Right kidney (tissue), 9 donors: ENCODE results near the gene SPR.

ENCODE experiments used
- DNase-seq: peaks from one replicate; pipeline ENCODE4 v3.0.0-alpha.2; 2016
- long read RNA-seq, 8 donors: transcript quantifications; one replicate each; lab custom pipeline, GENCODE V29; 2026

Gene SPR
- long read RNA-seq, donor 1, transcript SPR-201 (3 exons, 1,480 nt): major isoform, 7 of 7 reads
- long read RNA-seq, donor 1, partial matches to known transcripts: 0 of 7 reads
- long read RNA-seq, donor 1, other reads (novel, unspliced or antisense): 0 of 7 reads
- long read RNA-seq, donor 2, partial matches to known transcripts: 0 of 4 reads
- long read RNA-seq, donor 2, other reads (novel, unspliced or antisense): 0 of 4 reads
- long read RNA-seq, donor 3, transcript SPR-201 (3 exons, 1,480 nt): major isoform, 5 of 10 reads
- long read RNA-seq, donor 3, partial matches to known transcripts: 5 of 10 reads
- long read RNA-seq, donor 3, other reads (novel, unspliced or antisense): 0 of 10 reads
- long read RNA-seq, donor 4, transcript SPR-201 (3 exons, 1,480 nt): major isoform, 5 of 5 reads
- long read RNA-seq, donor 4, partial matches to known transcripts: 0 of 5 reads
- long read RNA-seq, donor 4, other reads (novel, unspliced or antisense): 0 of 5 reads
- long read RNA-seq, donor 5, transcript SPR-201 (3 exons, 1,480 nt): major isoform, 10 of 11 reads
- long read RNA-seq, donor 5, partial matches to known transcripts: 0 of 11 reads
- long read RNA-seq, donor 5, other reads (novel, unspliced or antisense): 0 of 11 reads
- long read RNA-seq, donor 6, transcript SPR-201 (3 exons, 1,480 nt): major isoform, 8 of 15 reads
- long read RNA-seq, donor 6, partial matches to known transcripts: 7 of 15 reads
- long read RNA-seq, donor 6, other reads (novel, unspliced or antisense): 0 of 15 reads
- long read RNA-seq, donor 7, transcript SPR-201 (3 exons, 1,480 nt): major isoform, 5 of 5 reads
- long read RNA-seq, donor 7, partial matches to known transcripts: 0 of 5 reads
- long read RNA-seq, donor 7, other reads (novel, unspliced or antisense): 0 of 5 reads
- long read RNA-seq, donor 8, transcript SPR-201 (3 exons, 1,480 nt): major isoform, 7 of 13 reads
- long read RNA-seq, donor 8, partial matches to known transcripts: 5 of 13 reads
- long read RNA-seq, donor 8, other reads (novel, unspliced or antisense): 0 of 13 reads

DNA sequence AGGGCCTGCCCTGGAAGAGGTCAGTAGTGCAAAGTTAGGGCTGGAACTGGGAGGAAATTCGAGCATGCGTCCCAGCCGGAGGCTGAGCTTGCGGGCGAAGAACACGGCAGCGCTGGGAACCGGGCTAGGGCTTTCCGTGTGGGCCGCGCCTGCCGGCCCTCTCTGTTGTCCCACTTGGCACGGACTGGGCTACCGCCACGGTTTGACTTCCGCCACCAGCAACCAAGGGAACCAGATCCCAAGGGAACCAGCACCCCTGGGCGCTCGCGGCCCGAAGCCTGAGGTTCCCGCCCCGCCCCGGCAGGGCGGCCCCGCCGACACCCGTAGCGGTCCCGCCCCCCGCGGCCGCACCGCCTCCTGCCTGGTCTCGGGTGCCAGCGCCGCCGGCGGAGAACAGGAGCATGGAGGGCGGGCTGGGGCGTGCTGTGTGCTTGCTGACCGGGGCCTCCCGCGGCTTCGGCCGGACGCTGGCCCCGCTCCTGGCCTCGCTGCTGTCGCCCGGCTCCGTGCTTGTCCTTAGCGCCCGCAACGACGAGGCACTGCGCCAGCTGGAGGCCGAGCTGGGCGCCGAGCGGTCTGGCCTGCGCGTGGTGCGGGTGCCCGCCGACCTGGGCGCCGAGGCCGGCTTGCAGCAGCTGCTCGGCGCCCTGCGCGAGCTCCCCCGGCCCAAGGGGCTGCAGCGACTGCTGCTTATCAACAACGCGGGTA, at the start of gene SPR:
Gene SPR (plus strand): TSS at position 377 of the 708 bp plus-strand sequence. CDS start 25 bp downstream, at position 402.
- peak; percentile 85 for DNase-seq

DNA sequence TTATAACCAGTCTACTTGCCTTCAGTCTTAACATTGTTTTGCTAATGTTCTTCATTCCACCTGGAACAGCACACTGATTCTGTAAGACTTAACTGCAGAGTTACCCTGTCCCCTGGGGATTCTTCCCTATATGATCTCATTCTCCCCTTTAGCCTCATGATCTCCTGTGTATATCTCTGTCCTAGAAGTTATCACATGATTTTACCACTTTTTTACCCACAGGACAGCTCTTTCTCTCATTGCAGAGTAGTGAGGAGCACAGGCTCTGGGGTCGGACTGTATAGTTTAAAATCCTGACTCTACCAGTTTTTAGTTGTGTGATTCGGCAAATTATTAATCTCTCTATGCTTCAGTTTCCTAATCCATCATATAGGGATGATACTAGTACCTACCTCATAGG, 47.1 kb upstream of the SPR start:
- no peak for DNase-seq

DNA sequence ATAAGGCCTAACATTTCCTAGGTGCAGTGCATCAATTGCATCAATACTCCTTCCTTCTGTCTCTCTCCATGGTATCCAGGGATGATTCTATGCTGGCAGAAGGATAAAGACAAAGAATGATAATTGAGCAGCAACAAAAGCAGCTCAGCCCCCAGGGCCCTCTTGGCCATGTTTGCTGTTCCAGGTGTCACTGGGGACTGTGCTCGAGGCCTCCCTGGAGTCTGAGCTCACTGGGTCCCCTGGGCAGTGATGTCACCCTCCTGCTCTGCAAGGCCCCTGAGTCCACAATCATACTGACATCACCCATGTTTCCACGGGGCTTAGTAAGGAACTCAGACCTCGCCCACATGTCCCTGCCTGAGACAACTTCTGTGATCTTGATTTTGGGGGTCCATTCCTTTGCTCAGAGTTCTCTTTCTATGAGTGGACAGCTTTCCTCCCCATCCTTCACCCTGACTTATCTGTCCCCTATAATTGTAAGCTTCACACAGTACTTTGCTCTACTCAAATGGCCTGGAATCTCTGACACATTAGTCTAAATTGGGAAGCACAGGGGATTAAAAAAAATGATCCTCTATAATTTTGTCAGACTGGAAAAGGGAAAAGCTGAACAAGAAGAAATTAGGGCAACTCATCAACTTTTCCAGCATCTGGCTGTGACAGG, 45.6 kb upstream of the SPR start:
- DNase-seq: no peak

DNA sequence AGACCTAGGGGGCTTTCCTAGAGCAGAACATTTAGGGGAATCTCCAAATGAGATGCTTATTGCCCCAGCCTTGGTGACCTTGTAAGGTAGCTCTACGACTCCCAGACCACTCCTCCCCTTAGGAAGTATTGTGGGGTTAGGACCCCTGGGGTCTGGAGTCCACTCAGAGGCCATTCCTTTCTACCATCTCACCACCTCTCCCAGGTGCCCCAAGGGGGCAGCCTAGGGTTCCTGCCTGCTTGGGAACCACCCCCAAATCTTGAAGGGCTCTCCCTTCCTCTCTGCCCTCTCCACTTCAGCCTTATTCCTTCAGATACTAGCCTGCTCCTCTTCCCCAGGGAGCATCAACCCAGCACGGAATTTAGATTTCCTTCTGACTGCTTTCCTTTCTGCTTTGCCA, 43.9 kb upstream of the SPR start:
- no peak for DNase-seq

DNA sequence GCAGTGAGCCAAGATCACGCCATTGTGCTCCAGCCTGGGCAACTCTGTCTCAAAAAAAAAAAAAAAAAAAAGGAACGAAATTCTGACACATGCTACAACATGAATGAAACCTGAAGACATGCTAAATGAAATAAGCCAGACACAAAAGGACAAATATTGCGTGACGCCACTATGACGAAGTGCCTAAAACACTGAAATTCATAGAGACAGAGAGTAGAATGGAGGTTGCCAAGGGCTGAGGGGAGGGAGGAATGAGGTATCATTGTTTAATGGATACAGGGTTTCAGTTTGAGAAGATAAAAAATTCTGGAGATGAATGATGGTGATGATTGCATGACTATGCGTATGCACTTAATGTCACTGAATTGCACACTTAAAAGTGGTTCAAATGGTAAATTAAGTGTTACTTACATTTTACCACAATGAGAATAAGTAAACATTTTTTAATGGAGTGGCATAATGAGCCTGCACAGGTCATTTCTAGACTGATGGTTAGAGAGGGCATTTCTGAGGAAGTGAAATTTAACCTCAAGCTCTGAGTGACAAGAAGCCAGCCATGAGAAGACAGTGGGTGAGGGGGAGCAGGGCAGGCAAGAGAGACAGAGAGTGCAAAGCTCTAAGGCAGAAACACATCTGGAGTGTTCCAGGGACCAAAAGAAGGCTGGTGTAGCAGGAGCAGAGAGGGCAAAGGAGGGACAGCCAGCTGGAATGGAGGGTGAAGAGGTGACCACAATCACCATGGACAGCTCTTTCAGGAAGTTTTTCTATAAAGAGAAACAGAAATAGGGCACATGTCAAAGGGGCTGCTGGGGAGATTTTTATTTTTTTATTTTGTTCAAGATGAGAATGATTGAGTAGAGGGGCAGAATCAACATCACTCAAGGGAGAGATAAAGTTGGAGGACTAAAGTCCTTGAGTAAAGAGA, 40.8 kb upstream of the SPR start:
- no peak for DNase-seq

DNA sequence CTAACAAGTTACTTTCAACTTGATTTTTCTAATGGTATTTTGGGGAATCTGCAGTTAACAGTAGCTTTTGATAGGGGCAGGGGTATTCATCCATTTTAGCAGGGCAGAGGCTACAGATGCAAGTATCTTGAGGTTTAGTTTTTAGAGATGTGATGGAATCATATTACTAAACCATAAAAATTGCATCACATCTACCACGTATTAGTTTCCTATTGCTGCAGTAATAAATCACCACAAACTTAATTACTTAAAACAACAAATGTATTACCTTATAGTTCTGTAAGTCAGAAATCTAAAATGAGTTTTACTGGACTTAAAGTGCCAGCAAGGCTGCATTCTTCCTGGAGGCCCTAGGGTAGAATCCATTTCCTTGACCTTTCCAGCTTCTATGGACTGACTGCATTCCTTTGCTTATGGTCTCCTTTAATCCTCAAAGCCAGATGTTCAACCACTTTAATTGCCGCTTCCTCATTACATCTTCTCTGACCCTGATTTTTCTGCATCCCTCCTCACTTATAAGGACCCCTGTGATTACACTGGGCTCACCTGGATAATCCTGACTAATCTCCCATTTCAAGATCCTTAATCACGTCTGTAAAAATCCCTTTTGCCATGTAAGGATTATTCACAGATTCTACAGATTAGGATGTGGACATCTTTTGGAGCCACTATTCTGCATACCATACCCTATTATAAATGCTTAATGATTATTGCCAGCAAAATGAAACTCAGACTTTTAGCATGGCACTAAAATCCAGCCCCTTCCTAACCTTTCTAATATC, 39.5 kb upstream of the SPR start:
- no peak for DNase-seq

DNA sequence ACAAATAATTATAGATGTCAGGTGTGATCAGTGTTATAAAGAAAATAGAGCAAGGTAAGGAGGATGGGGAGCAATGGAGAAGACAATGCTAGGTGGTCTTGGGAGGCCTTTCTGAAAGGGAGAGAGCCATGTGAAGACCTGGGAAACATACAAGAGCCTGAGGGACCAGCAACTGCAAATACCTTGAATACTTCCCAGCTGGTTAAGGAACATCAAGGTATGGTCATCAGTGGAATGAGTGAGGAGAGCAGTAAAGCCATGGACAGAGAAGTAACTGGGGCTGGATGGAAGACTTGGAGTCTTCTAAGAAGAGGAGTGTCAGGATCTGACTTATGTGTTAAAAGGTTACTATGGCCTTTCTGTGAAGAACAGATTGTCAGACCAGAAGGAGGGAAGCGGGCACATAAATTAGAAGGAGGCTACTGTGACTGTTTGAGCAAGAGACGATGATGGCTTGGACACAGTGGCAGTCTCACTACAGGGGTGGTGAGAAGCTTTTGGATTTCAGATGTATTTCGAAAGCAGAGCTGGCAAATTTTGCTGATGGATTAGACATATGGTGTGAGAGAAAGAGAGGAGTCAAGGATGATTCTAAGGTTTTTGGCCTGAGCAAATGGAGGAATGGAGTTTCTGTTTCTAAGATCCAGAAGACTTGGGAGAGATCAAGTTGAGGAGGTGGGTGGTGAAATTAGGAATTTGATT, 38.6 kb upstream of the SPR start:
- no peak for DNase-seq

DNA sequence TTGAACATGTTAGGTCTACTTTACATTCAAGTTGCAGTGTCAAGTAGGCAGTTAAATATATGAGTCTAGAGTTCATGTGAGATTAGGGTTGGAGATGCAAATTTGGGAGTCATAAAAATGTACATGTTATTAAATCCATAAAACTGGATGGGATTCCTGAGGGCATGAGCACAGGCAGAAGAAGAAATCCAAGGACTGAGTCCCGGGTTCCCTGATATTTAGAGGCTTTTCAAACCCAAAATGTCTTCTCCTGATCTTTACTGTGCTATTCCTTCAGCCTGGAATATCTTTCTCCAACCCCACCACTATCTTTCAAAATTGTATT, 38.1 kb upstream of the SPR start:
- DNase-seq: no peak

DNA sequence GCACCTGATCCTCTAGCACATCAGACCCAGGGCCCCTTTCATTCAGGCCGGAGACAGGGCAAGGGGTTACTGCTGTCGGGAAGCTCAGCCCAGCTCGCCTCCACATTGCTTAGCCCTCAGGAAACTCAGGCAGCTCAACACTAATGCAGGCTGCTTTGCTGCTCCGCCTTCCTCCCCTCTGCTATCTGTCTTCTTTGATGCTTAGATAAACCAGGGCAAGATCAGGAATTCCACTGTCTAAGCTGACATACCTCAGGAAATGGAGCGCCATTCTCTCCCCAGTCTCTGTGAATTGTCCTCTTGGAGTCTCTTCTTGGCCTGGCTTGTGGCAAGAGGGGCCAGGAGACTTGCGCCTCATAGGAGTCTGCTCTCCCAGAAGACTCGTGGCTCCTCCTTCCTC, 35.9 kb upstream of the SPR start:
- no peak for DNase-seq

DNA sequence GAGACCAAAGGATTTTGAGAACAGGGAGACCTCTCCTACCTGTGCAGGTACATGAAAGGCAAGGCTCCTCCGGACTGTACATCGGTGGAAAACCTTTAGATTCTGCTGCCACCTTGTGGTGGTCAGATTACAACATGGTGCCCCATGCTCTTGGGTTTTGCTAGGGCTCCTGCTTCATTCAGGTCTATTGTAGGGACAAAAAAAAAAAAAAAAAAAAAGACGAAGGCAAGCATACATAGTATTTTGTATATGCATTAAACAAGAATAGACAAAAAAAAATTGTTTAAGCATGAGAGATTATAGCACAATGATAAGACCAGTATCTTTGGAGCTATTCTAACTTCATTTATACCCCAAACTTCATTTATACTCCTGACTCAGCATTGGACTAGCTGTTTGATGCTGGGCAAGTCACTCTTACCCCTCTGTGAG, 27.4 kb upstream of the SPR start:
- DNase-seq: peak; percentile 20

DNA sequence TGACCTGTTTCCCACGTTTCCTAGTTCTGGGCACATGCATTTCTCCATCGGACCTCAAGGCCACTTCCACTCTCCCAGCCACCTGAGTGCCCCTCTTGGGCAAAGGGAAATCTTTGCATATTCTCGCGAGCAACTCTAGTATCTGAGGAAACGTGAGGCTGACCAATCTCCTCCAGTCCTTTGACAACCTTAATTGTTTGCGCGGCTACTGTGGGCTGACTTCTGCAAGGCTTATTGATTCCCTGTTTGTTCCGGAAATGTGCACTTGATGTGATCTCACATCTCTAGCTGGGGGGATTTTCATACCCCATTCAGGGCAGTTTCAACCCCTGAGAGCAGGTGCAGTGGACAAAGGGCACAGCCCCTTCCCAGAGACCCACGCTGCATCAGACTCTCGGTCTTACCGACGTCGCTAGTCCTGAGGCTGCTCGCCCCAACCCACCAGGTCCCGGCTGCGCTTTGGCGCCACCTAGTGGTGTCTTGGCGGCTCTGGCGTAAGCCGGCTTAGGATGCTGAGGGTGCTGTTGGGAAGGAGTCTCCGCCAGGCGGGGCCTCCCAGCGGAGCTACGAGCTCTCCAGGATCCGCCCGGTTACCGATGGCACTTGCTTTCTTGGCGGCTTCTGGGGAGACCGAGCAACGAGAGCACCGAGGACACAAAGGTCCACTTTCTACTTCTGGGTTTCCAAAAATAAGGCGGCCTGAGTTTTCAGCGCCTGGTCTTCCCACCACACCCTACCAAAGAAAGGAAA, 24.8 kb upstream of the SPR start:
- DNase-seq: peak; percentile 77

DNA sequence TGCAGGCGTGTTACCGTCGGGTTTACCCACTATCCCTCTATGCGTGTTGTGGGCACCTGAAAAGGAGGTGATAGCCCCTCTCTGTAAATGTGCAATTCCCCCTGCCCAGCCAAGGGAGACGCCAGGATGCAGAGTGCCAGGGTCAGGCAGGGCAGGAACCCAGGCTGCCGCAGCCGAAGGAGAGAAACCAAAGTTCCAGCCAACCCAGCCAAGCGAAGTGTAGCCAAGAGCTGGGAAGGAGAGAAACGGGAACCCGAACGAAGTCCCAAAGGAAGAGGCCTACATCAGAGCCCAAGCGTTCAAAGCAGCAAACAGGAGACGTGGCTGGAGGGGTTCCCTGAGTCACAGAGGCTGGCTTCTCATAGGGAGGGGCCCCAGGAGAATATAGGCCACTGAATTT, 24.2 kb upstream of the SPR start:
- DNase-seq: no peak

DNA sequence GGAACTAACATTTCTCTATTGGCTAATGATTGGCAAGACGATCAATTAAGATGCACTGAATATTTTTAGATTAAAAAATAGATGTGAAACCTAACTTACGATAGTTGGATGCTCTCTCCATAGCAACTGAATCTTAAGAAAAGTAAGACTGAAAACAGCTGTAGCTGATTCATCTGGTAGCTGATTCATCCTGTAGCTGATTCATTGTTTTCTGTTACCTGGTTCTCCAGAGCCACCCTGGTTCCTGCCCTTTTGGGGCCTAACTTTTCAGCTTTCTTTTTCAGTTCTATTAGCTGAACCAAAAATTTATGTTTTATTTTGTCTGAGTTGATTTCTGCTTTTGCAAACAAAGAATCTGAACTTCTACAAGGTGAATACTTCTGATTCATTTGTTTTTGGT, 22.7 kb upstream of the SPR start:
- no peak for DNase-seq

DNA sequence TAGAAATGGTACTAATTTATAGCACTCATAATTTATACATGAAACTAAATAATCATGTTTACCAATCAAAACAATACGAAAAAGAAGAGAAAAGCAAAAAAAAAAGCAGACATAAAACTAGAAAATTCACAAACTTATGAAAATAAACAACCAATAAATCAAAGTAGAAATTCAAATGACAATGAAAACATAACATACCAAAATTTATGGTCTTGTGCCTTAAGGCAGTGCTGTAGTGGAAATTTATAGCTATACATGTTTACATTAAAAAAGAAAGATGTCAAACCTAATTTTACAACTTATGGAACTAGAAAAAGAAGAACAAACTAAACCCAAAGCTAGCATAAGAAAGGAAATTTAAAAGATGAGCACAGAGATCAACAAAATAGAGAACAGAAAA, 16.1 kb upstream of the SPR start:
- DNase-seq: no peak

DNA sequence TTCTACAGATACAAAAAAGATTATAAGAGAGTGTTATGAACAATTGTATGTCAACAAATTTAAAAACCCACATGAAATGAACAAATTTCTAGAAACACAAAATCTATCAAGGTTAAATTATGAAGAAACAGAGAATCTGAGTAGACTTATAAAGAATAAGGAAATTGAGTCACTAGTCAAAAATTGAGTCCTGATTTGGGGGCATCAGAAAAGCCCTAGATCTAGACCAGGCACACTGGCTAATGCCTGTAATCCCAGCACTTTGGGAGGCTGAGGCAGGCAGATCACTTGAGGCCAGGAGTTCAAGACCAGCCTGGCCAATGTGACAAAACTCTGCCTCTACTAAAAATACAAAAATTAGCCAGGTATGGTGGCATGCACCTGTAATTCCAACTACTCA, 15.3 kb upstream of the SPR start:
- DNase-seq: no peak

DNA sequence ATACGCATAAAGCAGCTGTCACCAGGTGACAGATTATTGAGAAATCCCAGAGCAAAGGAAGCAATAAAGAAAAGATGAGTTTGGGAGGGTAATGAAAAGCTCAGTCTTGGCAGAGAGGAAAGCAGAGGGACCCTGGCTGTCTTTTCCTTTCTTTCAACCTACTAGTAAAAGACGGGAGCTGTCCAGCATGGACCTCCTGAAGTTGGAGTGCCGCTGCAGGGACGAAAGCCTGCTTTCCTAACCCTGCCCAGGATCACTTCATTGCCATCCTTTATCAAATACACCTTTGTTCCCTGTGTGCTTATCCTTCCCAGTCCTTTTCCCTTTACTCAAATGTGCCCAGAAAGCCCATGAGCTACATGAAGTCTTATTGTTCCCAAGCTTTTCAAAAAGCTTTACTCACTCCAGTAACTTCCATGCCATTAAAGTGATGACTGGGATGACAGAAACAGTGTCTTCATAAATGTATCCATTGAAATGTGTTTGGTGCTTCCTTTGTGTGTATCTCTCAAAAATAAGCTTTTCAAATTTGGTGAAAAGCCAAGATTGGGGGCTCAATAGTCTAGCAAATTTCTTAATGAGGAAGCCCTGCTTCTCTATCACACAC, 3.7 kb upstream of the SPR start:
- DNase-seq: peak; percentile 30

DNA sequence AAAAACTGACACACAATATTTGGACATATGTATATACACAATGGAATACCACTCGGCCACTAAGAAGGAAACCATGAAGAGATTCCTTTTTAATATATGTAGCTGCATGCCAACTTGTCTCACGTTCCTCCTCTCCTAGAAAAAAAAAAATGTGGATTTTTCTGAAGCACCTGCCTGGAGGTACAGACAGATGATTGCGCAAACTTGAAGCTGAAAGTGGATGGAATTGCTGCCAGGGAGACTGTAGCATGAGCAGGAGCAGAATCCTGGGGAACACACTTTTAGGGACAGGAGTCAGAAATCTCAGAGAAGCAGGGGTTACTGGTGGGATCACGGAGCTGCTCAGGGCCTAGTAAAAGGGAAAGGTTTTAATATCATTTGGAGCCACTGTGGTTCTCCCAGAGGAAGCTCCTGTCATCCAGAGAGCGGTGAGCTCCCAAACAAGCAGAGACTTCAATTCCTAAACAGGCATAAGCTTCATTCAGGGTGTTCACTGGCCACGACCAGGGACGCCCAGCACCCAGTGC, 640 bp upstream of the SPR start:
- DNase-seq: no peak
